ENCODE data around the gene ILRUN. TPM values are rescaled to one million over a fixed set of nuclear protein-coding genes. Genes with fewer than 3 reads are reported as not detected.

The ILRUN gene
- total and polyA plus RNA-seq, 9 of the 15 experiments (the other 6 are each of a cell fraction or from before 2014, with no cell fraction given) = 24.9 to 78.9 (median 53.4) TPM

DNA sequence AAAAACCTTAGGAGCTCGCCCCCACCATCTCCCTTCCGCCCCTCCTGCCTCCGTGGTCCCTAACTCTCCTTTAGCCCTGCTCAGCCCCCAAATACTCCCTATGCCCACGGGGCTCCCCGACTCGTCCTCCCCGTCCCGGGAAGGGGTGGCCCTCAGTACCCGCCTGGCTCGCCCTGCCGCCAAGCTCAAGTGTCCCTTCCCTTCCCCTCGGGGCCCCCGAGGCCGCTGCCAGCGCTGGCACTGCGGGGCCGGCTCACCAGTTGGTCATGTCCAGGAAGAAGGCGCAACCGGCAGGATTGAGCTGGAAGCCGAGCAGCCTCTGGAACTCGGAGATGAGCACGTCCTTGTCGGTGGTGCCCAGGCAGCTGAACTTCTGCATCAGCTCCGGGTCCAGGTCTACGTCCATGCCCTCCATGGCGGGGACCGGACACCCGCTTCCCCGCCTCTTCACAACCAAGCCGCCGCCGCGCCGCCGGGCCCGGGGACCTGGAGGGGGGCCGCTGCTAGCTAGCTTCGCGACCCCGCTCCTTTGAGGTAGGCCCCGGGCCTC lies 303 bp downstream of the ILRUN start (continued):
- TF ChIP-seq, protein P1, sequence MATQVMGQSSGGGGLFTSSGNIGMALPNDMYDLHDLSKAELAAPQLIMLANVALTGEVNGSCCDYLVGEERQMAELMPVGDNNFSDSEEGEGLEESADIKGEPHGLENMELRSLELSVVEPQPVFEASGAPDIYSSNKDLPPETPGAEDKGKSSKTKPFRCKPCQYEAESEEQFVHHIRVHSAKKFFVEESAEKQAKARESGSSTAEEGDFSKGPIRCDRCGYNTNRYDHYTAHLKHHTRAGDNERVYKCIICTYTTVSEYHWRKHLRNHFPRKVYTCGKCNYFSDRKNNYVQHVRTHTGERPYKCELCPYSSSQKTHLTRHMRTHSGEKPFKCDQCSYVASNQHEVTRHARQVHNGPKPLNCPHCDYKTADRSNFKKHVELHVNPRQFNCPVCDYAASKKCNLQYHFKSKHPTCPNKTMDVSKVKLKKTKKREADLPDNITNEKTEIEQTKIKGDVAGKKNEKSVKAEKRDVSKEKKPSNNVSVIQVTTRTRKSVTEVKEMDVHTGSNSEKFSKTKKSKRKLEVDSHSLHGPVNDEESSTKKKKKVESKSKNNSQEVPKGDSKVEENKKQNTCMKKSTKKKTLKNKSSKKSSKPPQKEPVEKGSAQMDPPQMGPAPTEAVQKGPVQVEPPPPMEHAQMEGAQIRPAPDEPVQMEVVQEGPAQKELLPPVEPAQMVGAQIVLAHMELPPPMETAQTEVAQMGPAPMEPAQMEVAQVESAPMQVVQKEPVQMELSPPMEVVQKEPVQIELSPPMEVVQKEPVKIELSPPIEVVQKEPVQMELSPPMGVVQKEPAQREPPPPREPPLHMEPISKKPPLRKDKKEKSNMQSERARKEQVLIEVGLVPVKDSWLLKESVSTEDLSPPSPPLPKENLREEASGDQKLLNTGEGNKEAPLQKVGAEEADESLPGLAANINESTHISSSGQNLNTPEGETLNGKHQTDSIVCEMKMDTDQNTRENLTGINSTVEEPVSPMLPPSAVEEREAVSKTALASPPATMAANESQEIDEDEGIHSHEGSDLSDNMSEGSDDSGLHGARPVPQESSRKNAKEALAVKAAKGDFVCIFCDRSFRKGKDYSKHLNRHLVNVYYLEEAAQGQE (IDR thresholded peaks at IDR 0.05; ENCODE audit: borderline replicate concordance) = peak; percentile 2; the same call in 1 of the 2 replicates
- TF ChIP-seq, protein P1 (CRISPR knock-in tag; IDR thresholded peaks at IDR 0.05; ENCODE audit: low read depth) = 0 out of 2 replicates have a peak, but pooled peaks have one; percentile 47
- TF ChIP-seq, protein P2, sequence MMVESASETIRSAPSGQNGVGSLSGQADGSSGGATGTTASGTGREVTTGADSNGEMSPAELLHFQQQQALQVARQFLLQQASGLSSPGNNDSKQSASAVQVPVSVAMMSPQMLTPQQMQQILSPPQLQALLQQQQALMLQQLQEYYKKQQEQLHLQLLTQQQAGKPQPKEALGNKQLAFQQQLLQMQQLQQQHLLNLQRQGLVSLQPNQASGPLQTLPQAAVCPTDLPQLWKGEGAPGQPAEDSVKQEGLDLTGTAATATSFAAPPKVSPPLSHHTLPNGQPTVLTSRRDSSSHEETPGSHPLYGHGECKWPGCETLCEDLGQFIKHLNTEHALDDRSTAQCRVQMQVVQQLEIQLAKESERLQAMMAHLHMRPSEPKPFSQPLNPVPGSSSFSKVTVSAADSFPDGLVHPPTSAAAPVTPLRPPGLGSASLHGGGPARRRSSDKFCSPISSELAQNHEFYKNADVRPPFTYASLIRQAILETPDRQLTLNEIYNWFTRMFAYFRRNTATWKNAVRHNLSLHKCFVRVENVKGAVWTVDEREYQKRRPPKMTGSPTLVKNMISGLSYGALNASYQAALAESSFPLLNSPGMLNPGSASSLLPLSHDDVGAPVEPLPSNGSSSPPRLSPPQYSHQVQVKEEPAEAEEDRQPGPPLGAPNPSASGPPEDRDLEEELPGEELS (CRISPR knock-in tag; IDR thresholded peaks at IDR 0.05; ENCODE audit: borderline replicate concordance) = 0 out of 2 replicates have a peak, but pooled peaks have one; percentile 83
- TF ChIP-seq TAF1 (IDR thresholded peaks at IDR 0.05; ENCODE audit: control insufficient read depth, extremely low read depth, insufficient read depth, low read length, severe bottlenecking) (no peak), NFXL1 (CRISPR knock-in tag; IDR thresholded peaks at IDR 0.05) (no peak), POU5F1 (IDR thresholded peaks at IDR 0.05; ENCODE audit: borderline replicate concordance, low read depth, low read length, partially characterized antibody) (no peak), ZBED1 (IDR thresholded peaks at IDR 0.05) (no peak), ETS2 (tag; IDR thresholded peaks at IDR 0.05; ENCODE audit: borderline replicate concordance, poor library complexity, severe bottlenecking) (no peak), BRD9 (IDR thresholded peaks at IDR 0.05; ENCODE audit: low read depth, partially characterized antibody) (no peak), MYNN (IDR thresholded peaks at IDR 0.05) (peak; percentile 46; the same call in 1 of the 2 replicates), MYNN (CRISPR knock-in tag; IDR thresholded peaks at IDR 0.05) (no peak), ZNF197 (CRISPR knock-in tag; IDR thresholded peaks at IDR 0.05; ENCODE audit: low read depth) (no peak), ZNF263 (CRISPR knock-in tag; IDR thresholded peaks at IDR 0.05; ENCODE audit: borderline replicate concordance) (no peak), ZNF184 (CRISPR knock-in tag; IDR thresholded peaks at IDR 0.05) (no peak)

Data from K562 (cell line).